ENCODE data around the gene KHDC1. TPM values are rescaled to one million over a fixed set of nuclear protein-coding genes. Genes with fewer than 3 reads are reported as not detected.

KHDC1 gene
- total and polyA plus RNA-seq, 2 of the 8 experiments (the other 6 are each of a cell fraction or from before 2014, with no cell fraction given): 4.3 to 7.3 TPM

DNA sequence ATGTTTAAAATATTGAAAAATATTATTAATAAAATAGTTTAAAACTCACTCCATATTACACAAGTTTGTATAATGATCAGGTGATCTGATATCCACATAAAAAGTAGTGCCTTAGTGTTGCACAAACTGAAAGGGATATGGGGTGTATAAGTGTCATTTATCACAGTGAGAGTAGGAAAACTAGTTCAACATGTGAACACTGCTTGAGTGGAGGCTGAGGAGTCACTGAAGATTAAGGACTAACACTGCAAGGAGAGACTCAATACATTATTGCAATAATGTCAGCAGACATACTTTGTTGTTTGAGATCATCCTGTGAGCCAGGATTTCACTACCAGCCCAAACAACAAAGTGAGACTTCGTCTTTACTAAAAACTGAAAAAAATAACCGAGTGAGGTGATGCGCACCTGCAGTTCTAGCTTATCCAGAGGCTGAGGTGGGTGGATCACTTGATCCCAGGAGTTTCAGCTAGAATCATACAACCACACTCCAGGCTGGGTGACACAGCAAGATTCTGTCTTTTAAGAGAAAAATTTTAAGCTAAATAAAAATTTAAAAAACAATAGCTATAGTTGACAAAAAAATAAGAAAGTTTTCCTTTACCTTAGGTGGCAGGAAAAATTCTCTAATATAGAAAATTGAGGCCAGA, 35.3 kb downstream of the KHDC1 start:
- Histone ChIP-seq H3K23ac (ENCODE audit: insufficient read length) (no peak overlapping the region), H3K4me3 (ENCODE audit: extremely low read depth in 1 of 4, insufficient read depth in 2 of 4, low read depth in 3 of 4, low read length in 4 of 4) (no peak overlapping the region), H3K4me2 (ENCODE audit: insufficient read depth in 1 of 2, low read depth in 2 of 2, low read length in 2 of 2) (no peak overlapping the region), H2AK5ac (ENCODE audit: low read depth, low read length) (no peak overlapping the region), H2BK15ac (ENCODE audit: low read length) (no peak overlapping the region), H3K9me3 (ENCODE audit: insufficient read depth in 2 of 2, low read depth in 1 of 2, low read length in 1 of 2) (no peaks in the 10 kb centered on the region), H3K56ac (replicated peaks; ENCODE audit: insufficient read length, low read depth, low read length) (no peak overlapping the region), H2BK20ac (ENCODE audit: low read length) (no peak overlapping the region), H3K27me3 (replicated peaks in 1 of 4; ENCODE audit: control insufficient read depth in 3 of 4, extremely low read depth in 1 of 4, insufficient read depth in 3 of 4, low read length in 3 of 4) (no peaks in the 10 kb centered on the region), H3K14ac (ENCODE audit: insufficient read length) (no peak overlapping the region), H3K79me1 (ENCODE audit: low read depth, low read length) (no peaks in the 10 kb centered on the region), H2BK5ac (ENCODE audit: low read depth, low read length) (no peak overlapping the region), H2BK12ac (ENCODE audit: low read depth, low read length) (no peak overlapping the region), H4K8ac (ENCODE audit: extremely low read depth, insufficient read depth, low read length) (no peak overlapping the region), H4K91ac (replicated peaks; ENCODE audit: insufficient read length, low read length) (no peak overlapping the region), H3K9ac (replicated peaks in 1 of 4; ENCODE audit: extremely low read depth in 1 of 4, low read depth in 3 of 4, low read length in 3 of 4) (no peak overlapping the region), H3K18ac (ENCODE audit: extremely low read depth, low read length) (no peak overlapping the region), H2BK120ac (replicated peaks; ENCODE audit: low read depth, low read length) (no peak overlapping the region), H3K4me1 (replicated peaks in 1 of 4; ENCODE audit: control insufficient read depth in 3 of 4, insufficient read depth in 4 of 4, low read length in 3 of 4) (no peaks in the 10 kb centered on the region; a peak in 1 of 7 replicates), H3K27ac (ENCODE audit: low read depth, low read length) (no peak overlapping the region), H3K36me3 (ENCODE audit: control insufficient read depth in 2 of 4, insufficient read depth in 4 of 4, low read length in 3 of 4) (no peaks in the 10 kb centered on the region), H3K4ac (replicated peaks; ENCODE audit: insufficient read length, low read depth, low read length) (no peak overlapping the region), H2AFZ (ENCODE audit: low read length) (no peak overlapping the region), H4K20me1 (replicated peaks in 1 of 2; ENCODE audit: control insufficient read depth in 1 of 2, insufficient read depth in 2 of 2, low read length in 2 of 2) (no peaks in the 10 kb centered on the region), H3K79me2 (ENCODE audit: control insufficient read depth in 1 of 2, insufficient read depth in 2 of 2, low read length in 2 of 2) (no peaks in the 10 kb centered on the region), H4K5ac (ENCODE audit: insufficient read length, low read depth, low read length) (no peak overlapping the region), H3K23me2 (ENCODE audit: low read depth, low read length) (no peaks in the 10 kb centered on the region)
- POLR2A ChIA-PET (ENCODE audit: partially characterized antibody): no interaction called here
- FAIRE-seq (no peak), DNase-seq (ENCODE audit: low read depth in 1 of 2, low spot score in 2 of 2) (no peak)
- WGBS, 2 experiments (ENCODE audit: extremely low coverage in 1 of 2, insufficient coverage in 1 of 2, insufficient read length in 1 of 2, insufficient replicate concordance in 2 of 2, low coverage in 1 of 2, low lambda C conversion rate in 2 of 2, missing lambda C conversion rate in 1 of 2): 88% methylated on average over 3 of the region's 3 CpGs; no CpG with 5 or more reads in 1 of the 2 experiments
- CTCF ChIA-PET (ENCODE audit: partially characterized antibody): interaction anchor here (0.7 to 1.2 kb wide), 2 partner anchors 14 to 34 kb away, joined by 3 to 4 read pairs; no protein-coding TSS in a partner anchor
- TF ChIP-seq SRF (IDR thresholded peaks at IDR 0.05; ENCODE audit: low read depth, low read length) (no peak), BRCA1 (IDR thresholded peaks at IDR 0.05; ENCODE audit: low read depth, low read length) (no peak), EP300 (IDR thresholded peaks at IDR 0.05; ENCODE audit: borderline replicate concordance in 1 of 2, low read depth in 2 of 2, low read length in 2 of 2) (no peak), BCL11A (IDR thresholded peaks at IDR 0.05; ENCODE audit: low read depth in 2 of 2, low read length in 2 of 2) (no peak), BACH1 (IDR thresholded peaks at IDR 0.05; ENCODE audit: low read length) (no peak), JUND (IDR thresholded peaks at IDR 0.05; ENCODE audit: low read length) (no peak), TAF7 (optimal IDR thresholded peaks at IDR 0.05; ENCODE audit: borderline replicate concordance, low read depth, low read length) (no peak), EGR1 (IDR thresholded peaks at IDR 0.05; ENCODE audit: borderline replicate concordance, low read depth, low read length) (no peak)
- TF ChIP-seq, protein P1, sequence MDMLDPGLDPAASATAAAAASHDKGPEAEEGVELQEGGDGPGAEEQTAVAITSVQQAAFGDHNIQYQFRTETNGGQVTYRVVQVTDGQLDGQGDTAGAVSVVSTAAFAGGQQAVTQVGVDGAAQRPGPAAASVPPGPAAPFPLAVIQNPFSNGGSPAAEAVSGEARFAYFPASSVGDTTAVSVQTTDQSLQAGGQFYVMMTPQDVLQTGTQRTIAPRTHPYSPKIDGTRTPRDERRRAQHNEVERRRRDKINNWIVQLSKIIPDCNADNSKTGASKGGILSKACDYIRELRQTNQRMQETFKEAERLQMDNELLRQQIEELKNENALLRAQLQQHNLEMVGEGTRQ (IDR thresholded peaks at IDR 0.05; ENCODE audit: low read length): no peak

All from H1 (cell line).